NCI-H446 treated with DMSO at 0.1 percent for 48 hours (cell line): ENCODE data around the gene NECAB3.
"Not testable (repeated sequence)": the region's sequence is repeated elsewhere in the genome, so short reads cannot be mapped to it uniquely, and the experiment has no call there.

Experiments used
- DNase-seq: peaks from one replicate; lab custom pipeline; 2025; lab: John Stamatoyannopoulos, UW

NECAB3 gene

GRCh38 chr20:33648396-33649004 is 25.7 kb downstream of the NECAB3 start:
- no peak for DNase-seq

DNA sequence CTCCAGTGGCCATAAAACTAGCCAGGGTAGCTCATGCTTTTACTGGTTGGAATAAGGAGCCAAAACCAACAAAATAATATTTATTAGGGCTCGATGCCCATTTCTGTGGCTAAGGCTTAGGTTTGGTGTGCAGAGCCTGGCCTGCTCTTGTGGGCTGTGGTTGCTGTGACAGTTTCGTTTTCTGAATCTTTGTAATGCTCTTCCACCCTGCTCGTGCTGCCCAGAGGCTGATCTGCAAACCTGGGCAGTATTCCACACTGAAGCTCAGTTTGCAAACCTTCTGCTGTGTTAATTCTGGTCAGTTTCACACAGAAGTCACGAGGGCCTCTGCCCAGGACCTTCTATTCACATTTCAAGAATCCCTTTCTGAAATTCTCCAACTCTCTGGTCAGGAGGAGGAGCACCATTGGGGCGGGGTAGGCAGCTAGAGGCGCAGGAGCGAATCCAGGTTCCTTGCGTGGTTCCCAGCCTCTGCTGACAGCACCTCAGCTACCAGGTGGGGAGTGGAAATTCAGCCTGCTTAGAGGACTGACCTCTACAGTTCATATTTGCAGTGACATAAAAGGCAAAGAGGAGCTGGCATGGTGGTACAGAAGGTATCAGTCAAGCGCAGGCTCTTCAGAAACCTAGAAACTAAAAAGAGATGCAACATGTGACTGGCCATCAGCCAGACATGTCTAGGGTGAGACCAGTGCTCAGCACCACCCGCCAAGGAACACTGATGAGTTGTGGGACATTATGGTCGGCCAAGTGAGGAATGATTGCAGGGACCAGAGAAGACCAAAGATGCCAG is 26.4 kb downstream of the NECAB3 start:
- DNase-seq = peak; percentile 15

DNA sequence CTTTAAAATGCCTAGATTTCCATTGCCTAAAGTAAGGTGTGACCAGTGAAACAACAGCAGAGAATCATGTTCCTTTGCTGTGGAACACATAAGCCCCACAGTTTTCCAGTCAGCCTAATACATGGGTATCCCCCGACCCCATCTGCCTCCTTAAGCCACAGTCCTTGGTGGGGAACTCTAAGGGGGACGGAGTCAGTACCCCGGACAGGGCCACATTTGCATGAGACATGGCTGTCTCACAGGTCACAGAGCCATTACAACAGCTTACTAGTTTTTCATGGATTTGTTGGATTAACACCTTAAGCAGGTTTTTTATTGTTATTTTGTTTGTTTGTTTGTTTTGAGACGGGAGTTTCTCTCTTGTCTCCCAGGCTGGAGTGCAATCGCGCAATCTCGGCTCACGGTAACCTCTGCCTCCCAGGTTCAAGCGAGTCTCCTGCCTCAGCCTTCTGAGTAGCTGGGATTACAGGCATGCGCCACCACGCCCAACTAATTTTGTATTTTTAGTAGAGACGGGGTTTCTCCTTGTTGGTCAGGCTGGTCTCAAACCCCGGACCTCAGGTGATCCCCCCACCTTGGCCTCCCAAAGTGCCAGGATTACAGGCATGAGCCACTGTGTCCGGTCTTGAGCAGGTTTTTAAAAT is 27.1 kb downstream of the NECAB3 start:
- DNase-seq = not testable (repeated sequence)

GRCh38 chr20:33646191-33646590 is 28.0 kb downstream of the NECAB3 start:
- no peak for DNase-seq

DNA sequence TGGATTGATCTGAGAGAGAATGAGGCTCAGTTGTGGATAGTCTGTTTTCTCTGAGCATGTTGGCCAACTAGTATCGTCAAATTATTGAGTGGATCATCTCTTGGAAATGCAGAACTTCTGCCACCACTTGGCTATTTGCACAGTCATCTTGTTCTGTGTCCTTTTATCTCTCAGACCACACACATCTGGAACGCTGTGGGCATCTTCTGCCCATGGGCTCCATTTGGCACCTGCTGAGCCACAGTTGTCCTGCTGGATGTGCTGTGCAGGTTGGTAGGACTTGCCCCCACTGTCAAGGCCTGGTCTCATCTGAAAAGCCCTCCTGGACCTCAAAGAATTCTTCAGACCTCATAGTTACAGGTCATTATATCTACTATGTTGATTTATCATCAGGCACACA is 28.8 kb downstream of the NECAB3 start:
- DNase-seq = no peak

GRCh38 chr20:33645072-33645358 is 29.2 kb downstream of the NECAB3 start:
- no peak for DNase-seq

GRCh38 chr20:33644313-33645071 is 29.7 kb downstream of the NECAB3 start:
- DNase-seq = no peak

- DNase-seq = no peak
Measured at GRCh38 chr20:33640287-33640686, 33.9 kb downstream of the NECAB3 start.

DNA sequence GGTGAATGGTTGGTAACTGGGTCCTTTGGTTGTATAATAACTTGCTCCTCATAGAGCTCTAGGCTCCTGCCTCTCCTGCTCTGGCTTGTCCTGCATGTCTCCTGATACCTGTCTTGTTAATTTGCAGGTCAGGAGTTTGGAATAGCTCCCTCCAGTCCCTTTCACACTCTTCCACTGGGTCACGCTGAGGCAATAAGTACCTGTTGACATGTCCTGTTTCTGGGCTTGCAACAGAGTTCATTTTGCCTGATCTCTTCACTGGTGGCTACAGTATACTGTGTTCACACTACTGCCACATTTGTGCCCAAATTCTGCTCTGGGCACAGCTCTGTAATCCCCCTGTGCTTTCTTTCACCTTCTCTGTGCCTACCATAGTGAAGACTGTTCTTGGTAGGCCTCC is 37.5 kb downstream of the NECAB3 start:
- DNase-seq = no peak

DNA sequence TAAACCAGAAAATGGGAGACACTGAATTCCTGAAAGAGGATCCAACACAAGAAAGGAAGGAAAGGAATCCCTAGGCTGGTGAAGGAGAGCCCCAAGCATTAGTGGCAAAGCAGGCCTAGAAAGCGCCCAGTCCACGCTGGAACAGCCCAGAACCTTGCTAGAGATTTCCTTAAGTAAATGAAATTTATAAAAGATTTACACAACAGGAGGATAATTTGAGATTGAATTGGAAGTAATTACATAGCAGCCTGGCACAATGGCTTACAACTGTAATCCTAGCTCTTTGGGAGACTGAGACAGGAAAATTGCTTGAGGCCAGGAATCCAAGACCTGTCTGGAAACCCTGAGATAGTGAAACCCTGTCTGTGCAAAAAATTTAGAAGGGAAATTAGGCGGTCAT is 38.9 kb downstream of the NECAB3 start:
- DNase-seq = no peak

DNA sequence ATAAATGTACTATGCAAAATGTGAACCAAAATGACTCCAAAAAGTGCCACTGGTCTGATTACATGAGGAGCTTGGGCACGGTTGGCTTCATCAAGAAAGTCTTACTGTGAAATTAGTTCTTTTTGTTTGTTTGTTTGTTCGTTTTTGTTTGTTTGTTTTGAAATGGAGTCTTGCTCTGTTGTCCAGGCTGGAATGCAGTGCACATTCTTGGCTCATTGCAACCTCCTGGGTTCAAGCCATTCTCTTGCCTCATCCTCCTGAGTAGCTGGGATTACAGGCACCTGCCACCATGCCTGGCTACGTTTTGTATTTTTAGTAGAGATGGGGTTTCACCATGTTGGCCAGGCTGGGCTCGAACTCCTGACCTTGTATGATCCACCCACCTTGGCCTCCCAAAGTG is 42.3 kb downstream of the NECAB3 start:
- not testable (repeated sequence) for DNase-seq

GRCh38 chr20:33630507-33630906 is 43.7 kb downstream of the NECAB3 start:
- no peak for DNase-seq

DNA sequence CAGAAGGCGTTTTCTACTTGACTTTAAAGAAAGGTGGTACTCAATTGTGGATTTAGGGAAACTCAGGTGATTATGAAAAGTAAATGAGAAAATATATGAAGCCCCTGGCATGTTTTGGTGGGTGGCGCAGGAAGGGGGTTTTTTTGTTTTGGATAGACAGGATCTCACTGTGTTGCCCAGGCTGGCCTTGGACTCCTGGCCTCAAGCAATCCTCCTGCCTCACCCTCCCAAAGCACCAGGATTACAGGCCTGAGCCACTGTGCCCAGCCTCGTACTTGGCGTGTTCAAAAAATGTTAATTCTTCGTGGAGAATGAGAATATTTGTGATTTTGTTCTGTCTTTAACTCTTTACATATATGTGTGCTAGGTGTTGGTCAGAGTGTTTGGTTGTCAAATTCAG is 44.2 kb downstream of the NECAB3 start:
- DNase-seq = no peak

- no peak for DNase-seq
Measured at GRCh38 chr20:33629533-33629932, 44.7 kb downstream of the NECAB3 start.

- no peak for DNase-seq
Measured at GRCh38 chr20:33627577-33628216, 46.5 kb downstream of the NECAB3 start.

GRCh38 chr20:33626190-33626589 is 48.0 kb downstream of the NECAB3 start:
- DNase-seq = no peak

GRCh38 chr20:33624399-33624798 is 49.8 kb downstream of the NECAB3 start:
- no peak for DNase-seq

DNA sequence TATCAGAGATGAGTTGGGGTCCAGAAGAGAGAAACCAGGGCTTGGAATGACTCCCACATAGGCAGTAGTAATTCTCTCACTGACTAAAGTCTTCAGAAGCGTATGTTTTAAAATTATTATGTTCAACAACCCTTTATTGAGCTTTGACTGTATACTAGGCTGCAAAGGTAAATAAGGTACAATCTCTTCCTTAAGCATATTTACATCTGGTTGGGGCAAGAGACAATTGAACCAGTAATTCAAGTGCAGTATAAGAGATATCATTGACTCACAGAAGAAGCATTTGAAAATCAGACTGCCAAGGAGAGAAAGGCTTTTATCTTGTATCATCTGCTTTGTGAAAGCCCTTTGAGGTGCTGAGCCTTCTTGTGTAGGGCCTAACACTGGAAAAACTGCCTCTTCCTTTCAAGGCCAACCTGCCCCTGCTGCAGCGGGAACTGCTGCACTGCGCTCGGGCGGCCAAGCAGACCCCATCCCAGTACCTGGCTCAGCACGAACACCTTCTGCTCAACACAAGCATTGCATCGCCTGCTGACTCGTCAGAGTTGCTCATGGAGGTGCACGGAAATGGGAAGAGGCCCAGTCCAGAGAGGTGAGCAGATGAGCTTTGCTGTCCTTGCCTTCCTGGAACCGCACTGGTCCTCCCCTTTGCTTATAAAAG is 51.4 kb downstream of the NECAB3 start:
- DNase-seq = no peak

DNA sequence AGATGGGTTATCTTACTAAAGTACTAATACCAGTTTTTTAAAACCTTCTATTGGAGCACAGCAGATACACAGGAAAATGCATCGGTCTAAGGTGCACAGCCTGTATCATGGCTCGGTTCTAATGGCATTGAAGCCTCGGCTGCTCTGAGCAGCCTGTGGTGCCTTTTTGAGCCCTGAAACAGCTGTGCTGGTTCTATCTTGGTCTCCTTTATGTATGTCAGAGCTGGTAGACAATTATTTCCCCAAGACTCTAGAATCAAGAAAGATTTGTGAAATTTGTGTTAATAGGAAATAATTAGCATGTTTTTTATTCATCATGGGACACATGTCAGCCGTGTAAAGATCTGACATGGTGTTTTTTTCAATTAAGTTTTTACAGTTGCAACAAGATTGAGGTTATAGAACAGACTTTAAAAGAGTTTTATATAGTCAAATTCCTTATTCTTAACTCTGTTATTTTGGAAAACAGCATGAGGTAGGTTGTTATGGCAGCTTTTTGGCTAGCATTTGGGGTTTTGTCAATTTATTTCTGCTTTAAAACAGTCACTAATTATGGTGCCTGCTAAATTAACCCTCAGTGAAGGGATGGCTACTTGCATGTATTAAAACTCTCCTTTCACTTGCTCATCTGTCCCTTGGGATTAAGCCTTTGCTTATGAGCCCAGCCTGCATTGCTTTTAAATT is 52.4 kb downstream of the NECAB3 start:
- no peak for DNase-seq

GRCh38 chr20:33612001-33612400 is 62.2 kb downstream of the NECAB3 start:
- no peak for DNase-seq

DNA sequence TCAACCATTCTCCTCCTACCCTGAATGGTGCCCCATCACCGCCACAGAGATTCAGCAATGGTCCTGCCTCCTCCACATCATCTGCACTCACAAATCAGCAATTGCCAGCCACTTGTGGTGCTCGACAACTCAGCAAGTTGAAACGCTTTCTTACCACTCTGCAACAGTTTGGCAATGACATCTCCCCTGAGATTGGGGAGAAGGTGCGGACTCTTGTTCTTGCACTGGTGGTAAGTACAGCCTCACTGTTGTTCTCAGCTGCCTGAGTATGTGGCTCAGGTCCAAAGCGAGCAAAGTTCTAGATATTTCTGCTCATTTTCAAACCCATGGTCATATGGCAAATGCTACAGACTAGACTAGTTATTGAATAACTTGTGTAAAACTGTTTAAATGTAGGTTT is 63.1 kb downstream of the NECAB3 start:
- DNase-seq = no peak
